GM10266 (cell line): ENCODE results near the gene HPX.

Experiments used
- DNase-seq: peaks from one replicate; pipeline ENCODE4 v3.0.0; 2012; ENCODE audit errors: extremely low spot score
- TF ChIP-seq, protein P1 (sequence below): IDR thresholded peaks from 2 replicates; pipeline ENCODE4 v1.5.1; 2012; ENCODE audit warnings: mild to moderate bottlenecking, low read depth; ENCODE audit not compliant: control insufficient read depth, insufficient read depth; ENCODE audit errors: missing control alignments

Gene HPX, protein sequence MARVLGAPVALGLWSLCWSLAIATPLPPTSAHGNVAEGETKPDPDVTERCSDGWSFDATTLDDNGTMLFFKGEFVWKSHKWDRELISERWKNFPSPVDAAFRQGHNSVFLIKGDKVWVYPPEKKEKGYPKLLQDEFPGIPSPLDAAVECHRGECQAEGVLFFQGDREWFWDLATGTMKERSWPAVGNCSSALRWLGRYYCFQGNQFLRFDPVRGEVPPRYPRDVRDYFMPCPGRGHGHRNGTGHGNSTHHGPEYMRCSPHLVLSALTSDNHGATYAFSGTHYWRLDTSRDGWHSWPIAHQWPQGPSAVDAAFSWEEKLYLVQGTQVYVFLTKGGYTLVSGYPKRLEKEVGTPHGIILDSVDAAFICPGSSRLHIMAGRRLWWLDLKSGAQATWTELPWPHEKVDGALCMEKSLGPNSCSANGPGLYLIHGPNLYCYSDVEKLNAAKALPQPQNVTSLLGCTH

DNA sequence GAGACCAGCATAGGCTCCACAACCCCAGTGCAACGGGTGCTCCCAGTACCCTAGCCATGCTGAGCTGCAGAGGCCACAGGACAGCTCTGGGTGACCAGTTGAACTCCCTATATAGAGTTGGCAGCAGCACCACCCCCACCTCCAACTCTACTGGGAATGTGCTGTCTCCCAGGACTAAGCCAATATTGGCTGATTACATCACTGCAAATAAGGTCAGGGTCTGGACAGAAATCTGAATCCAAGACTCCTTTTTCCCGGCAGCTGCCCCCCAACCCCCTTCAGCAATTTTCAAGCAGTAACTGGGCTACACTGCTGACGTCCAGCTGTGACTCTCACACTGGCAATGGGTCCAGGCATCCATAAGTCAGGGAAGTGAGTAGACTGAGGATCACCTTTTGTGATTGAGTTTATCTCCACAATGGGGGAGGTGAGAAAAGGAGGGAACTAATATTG lies at the start of gene HPX:
Gene HPX (minus strand): TSS at position 82 of the 453 bp plus-strand sequence. CDS start 24 bp downstream, at position 58.
- TF ChIP-seq, protein P1, sequence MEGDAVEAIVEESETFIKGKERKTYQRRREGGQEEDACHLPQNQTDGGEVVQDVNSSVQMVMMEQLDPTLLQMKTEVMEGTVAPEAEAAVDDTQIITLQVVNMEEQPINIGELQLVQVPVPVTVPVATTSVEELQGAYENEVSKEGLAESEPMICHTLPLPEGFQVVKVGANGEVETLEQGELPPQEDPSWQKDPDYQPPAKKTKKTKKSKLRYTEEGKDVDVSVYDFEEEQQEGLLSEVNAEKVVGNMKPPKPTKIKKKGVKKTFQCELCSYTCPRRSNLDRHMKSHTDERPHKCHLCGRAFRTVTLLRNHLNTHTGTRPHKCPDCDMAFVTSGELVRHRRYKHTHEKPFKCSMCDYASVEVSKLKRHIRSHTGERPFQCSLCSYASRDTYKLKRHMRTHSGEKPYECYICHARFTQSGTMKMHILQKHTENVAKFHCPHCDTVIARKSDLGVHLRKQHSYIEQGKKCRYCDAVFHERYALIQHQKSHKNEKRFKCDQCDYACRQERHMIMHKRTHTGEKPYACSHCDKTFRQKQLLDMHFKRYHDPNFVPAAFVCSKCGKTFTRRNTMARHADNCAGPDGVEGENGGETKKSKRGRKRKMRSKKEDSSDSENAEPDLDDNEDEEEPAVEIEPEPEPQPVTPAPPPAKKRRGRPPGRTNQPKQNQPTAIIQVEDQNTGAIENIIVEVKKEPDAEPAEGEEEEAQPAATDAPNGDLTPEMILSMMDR = no peak

DNA sequence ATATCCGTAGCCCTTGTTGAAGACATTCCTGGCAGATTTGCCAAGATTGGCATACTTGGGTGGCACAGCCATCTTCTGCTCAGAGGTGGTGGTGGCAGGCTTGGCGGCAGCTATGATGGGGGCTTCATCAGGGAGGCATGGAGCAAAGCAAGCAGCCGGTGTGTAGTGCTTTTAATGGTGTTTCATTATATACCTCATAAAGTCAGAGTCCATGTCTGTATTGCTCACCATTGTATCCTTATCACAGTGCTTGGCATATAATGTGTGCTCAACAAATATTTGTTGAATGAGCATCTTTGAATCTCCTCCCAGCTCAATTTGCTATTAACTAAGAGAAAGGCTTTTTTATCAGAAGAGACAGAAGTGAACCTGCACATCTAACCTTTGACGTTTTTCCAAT lies 48.5 kb upstream of the HPX start:
- no peak for DNase-seq
- TF ChIP-seq, protein P1 = no peak

More for the DNA sequence above, at the start of gene HPX:
- no peak for DNase-seq

DNA sequence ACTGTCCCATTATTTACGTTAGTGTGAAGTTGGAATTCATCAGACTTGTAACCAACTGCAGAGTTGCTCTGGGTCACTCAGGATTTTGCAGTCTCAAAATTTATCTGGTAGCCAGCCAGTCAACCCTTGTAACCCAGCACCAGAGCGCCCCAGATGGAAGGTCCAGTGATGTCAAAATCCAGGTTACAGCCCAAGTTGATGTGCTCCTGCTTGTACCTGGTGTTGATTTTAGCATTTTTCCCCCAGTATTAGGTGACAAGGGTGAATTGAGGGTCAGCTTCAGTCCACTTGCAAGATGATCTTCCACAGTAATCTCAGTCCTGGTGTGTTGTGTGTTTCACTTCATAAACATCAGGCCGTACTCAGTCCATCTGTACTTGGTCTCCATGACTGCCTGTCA lies 48.0 kb upstream of the HPX start:
- no peak for DNase-seq
- TF ChIP-seq, protein P1 = no peak

DNA sequence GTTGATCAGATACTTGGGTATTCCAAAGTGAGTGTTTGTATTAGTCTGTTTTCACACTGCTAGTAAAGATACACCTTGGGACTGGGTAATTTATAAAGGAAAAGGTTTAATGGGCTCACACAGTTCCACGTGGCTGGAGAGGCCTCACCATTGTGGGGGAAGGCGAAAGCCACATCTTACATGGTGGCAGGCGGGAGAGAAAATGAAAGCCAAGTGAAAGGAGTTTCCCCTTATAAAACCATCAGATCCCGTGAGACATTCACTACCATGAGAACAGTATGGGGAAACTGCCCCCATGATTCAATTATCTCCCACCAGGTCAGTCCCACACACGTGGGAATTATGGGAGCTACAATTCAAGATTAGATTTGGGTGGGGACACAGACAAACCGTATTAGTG lies 47.6 kb upstream of the HPX start:
- DNase-seq = no peak
- TF ChIP-seq, protein P1 = no peak

DNA sequence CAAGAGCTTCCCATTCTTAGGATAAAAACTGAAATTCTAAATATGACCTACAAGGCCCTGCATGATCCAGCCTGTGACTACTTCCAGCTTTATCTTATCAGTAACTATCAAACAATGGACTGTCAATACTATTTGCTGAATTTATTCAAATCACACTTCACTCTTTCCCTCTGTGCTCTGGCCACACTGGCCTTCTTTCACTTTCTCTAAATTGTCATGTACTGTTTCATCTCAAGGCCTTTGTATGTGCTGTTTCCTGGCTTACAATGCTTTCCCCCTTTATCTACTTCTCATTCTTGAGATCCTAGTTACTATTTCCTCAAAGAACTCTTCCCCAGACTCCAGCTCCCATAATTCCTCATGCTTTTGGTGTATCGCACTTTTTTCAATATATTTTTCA lies 46.2 kb upstream of the HPX start:
- no peak for DNase-seq
- TF ChIP-seq, protein P1 = no peak

DNA sequence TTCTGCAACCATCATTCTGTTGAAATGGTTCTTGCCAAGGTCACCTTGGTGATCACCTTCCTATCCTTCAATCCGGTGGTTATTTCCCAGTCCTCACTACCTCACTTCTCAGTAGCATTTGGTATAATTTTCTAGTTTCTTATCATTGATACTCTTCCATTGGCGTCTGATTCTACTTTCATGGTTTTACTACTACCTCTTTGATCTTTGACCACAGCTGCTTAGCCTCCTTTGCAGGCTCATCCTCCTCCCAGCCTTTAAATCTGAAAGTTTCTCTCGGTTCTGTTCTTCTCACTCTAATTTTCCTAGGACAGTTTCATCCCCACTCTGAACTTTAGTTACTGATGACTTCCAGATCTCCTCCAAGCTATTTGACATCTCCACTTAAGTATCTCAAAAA lies 45.5 kb upstream of the HPX start:
- TF ChIP-seq, protein P1 = no peak
- no peak for DNase-seq

DNA sequence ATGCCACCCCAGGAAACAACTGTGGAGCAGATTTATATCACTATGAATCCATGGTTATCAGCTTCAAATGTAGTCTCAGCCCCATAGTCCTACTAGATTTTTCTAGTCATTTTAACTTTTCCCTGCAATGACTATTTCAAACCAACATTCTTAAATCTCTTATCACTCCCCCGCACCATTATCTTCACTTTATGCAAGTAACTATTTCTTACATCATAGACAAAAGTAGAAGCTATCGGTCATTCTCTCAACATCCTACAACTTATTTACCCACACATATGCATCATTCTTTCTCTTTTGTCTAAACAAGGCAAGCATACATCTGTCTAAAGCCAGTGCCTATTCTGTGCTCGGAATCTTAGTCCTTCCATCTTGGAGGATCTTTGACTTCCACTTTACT lies 44.9 kb upstream of the HPX start:
- TF ChIP-seq, protein P1 = no peak
- no peak for DNase-seq
